Measurements from ENCODE around the gene FAAH2. TPM values are rescaled to one million over a fixed set of nuclear protein-coding genes. Genes with fewer than 3 reads are reported as not detected.

The FAAH2 gene
- total and polyA plus RNA-seq, 2 donors (not counting 3 experiments of a cell fraction or from before 2014, with no cell fraction given), result 0.06 to 0.15 TPM

- H3K36me3 ChIP-seq (ENCODE audit: control insufficient read depth in 2 of 2, extremely low read depth in 1 of 2, insufficient read depth in 2 of 2, low read length in 2 of 2), result no peaks in the 10 kb centered on the region
- H3K9me3 ChIP-seq (replicated peaks; ENCODE audit: control insufficient read depth, insufficient read depth, low read length), result no peaks in the 10 kb centered on the region
- H2AFZ ChIP-seq (ENCODE audit: low read depth, low read length), result no peak overlapping the region
- no peaks in the 10 kb centered on the region for H3K4me1 ChIP-seq (ENCODE audit: control insufficient read depth, extremely low read depth, insufficient read depth, low read length)
- ChIA-PET CTCF (no interaction called here), POLR2A (no interaction called here)
- H3K27me3 ChIP-seq (ENCODE audit: control insufficient read depth in 2 of 2, insufficient read depth in 2 of 2, low read length in 2 of 2), result no peaks in the 10 kb centered on the region
- no peaks in the 10 kb centered on the region for H3K79me2 ChIP-seq (ENCODE audit: control insufficient read depth, insufficient read depth, low read length)
- dilution Hi-C loops (cut with MboI; ENCODE audit: extremely low pct_ligation_motif_present, low sequenced_read_pairs), result no loop called here
- no peak for DNase-seq (ENCODE audit: low read depth, low spot score)
- no peak for TF ChIP-seq FOS (IDR thresholded peaks at IDR 0.05; ENCODE audit: borderline replicate concordance, insufficient read depth, low read length)
- TF ChIP-seq GATA2 (IDR thresholded peaks at IDR 0.05; ENCODE audit: insufficient read depth, insufficient read length, low read depth, low read length), result no peak
- TF ChIP-seq POLR2AphosphoS5 (IDR thresholded peaks at IDR 0.05; ENCODE audit: insufficient read depth, low read depth, low read length), result no peak
- no peak for TF ChIP-seq MAX (IDR thresholded peaks at IDR 0.05; ENCODE audit: insufficient read depth, insufficient read length)
- TF ChIP-seq CTCF (IDR thresholded peaks at IDR 0.05; ENCODE audit: extremely low read depth in 1 of 2, insufficient read depth in 1 of 2, low read depth in 1 of 2, low read length in 2 of 2), result no peak
- TF ChIP-seq POLR2A (IDR thresholded peaks at IDR 0.05; ENCODE audit: low read depth, low read length), result no peak
- TF ChIP-seq EZH2 (IDR thresholded peaks at IDR 0.05; ENCODE audit: borderline replicate concordance, low read depth, low read length, severe bottlenecking), result no peak
- TF ChIP-seq JUN (IDR thresholded peaks at IDR 0.05; ENCODE audit: borderline replicate concordance, insufficient read depth, insufficient read length, low read depth), result no peak
- H3K9ac ChIP-seq (replicated peaks; ENCODE audit: extremely low read depth, insufficient read depth, low read length), result no peak overlapping the region
- H4K20me1 ChIP-seq (replicated peaks; ENCODE audit: control insufficient read depth, extremely low read depth, insufficient read depth, low read length), result no peaks in the 10 kb centered on the region
- BruUV-seq (replicated peaks), result no TSS peak
- H3K4me2 ChIP-seq (ENCODE audit: insufficient read depth, low read length), result no peak overlapping the region
- no peaks in the 10 kb centered on the region for H3K9me1 ChIP-seq (replicated peaks; ENCODE audit: control insufficient read depth, extremely low read depth, insufficient read depth, low read length)
- intact Hi-C loops (cut with micrococcal nuclease), result no loop called here
- no peak overlapping the region for H3K27ac ChIP-seq (ENCODE audit: insufficient read depth, low read depth, low read length)
- no peak for FAIRE-seq
- H3K4me3 ChIP-seq (replicated peaks in 1 of 3; ENCODE audit: insufficient read depth in 1 of 3, low read depth in 1 of 3, low read length in 3 of 3), result no peak overlapping the region
Observed at GRCh38 chrX:57265126-57265525, 21.4 kb upstream of the FAAH2 start.

All from endothelial cell of umbilical vein (primary cell).